Hippocampal formation (tissue), 2 donors: ENCODE data around the gene FBRSL1.

Experiments
- DNase-seq, 2 donors: peaks; one replicate each; lab custom pipeline; 2025; lab: John Stamatoyannopoulos, UW

Gene FBRSL1

GRCh38 chr12:132483612-132484011 is 6.3 kb upstream of the FBRSL1 start:
- DNase-seq, result no peak

- no peak for DNase-seq
These were observed 5.6 kb upstream of the FBRSL1 start for GRCh38 chr12:132484183-132484890.

DNA sequence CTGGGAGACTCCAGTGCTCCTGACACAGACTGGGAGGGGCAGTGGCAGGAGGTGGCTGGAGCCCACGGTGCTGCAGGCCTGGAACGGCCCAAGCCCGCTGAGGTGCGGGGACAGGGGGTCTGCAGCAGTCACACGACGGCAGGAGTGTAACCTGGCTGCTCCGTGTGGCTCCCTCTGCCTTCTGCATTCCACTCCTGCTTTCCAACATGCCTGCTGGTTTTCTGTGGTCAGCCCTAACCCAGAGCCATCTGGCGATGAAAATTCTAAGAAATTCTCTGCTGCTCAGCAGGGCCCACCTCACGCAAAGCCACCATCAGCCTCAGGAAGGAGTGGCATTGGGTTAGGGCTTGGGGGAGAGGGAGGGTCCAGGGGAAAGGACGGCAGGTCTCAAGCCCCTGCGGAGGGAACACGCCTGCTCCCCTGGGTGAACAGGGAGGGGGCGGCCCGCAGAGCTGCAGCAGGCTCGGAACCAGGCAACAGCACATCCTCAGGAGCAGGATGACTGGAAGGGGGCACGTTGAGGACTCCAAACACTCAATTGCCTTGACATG is 5.0 kb upstream of the FBRSL1 start:
- DNase-seq, result no peak

- DNase-seq, result no peak
These were observed 4.3 kb upstream of the FBRSL1 start for GRCh38 chr12:132485619-132486018.

- DNase-seq, result no peak
These were observed 3.8 kb upstream of the FBRSL1 start for GRCh38 chr12:132486168-132486567.

DNA sequence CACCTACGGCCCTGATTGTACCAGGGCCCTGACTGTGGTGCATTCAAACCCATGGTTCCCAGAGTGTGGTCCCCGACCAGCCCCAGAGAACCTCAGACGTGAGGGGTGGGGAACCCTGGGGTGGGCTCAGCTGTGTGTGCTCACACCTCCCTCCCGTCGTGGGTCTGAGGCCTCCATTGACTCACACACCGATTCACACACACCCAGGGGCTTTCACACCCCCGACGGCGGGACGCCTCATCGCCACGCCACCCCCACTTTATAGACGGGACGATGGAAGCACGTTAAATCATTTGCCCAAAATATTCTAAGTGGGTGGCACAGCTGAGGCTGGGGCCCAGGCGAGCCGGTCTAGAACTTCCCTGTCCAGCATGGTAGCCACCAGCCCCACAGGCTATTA is 3.4 kb upstream of the FBRSL1 start:
- DNase-seq, result no peak

GRCh38 chr12:132487311-132487741 is 2.6 kb upstream of the FBRSL1 start:
- no peak for DNase-seq

GRCh38 chr12:132488127-132489077 is 1.5 kb upstream of the FBRSL1 start:
- DNase-seq, result no peak

DNA sequence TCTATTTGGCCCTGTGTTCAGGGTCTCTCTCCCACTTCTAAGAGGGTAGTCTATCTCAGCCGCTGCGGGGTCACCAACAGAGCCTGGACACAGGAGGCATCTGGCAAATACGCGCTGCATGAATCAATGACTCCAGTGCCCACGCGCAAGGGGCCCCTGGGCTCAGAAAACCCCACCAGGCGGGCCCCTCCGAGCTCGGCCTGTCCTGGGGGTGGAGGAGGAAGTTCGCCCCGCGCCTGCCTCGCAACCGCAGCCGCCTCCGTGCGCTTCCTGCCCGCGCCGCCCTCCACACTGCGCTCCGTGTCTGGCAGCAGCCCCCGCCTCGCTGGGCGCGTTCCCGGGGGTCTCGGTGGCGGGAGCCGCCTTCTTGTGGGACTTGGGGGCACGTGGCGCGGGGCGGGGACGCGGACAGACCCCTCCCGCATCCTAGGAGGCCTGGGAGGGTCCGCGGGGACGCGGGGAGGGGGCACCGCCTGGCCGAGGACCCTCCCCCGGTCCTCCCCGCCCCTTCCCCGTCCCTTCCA is 811 bp upstream of the FBRSL1 start:
- DNase-seq, result no peak

GRCh38 chr12:132490422-132491137 is 629 bp downstream of the FBRSL1 start:
- DNase-seq, result no peak

GRCh38 chr12:132491138-132491663 is 1.2 kb downstream of the FBRSL1 start:
- DNase-seq, result no peak

GRCh38 chr12:132491761-132492378 is 1.9 kb downstream of the FBRSL1 start:
- no peak for DNase-seq

- DNase-seq, result no peak
These were observed 2.6 kb downstream of the FBRSL1 start for GRCh38 chr12:132492522-132492921.

GRCh38 chr12:132492951-132493350 is 3.0 kb downstream of the FBRSL1 start:
- DNase-seq, result no peak

- DNase-seq, result no peak
These were observed 3.7 kb downstream of the FBRSL1 start for GRCh38 chr12:132493482-132494178.

DNA sequence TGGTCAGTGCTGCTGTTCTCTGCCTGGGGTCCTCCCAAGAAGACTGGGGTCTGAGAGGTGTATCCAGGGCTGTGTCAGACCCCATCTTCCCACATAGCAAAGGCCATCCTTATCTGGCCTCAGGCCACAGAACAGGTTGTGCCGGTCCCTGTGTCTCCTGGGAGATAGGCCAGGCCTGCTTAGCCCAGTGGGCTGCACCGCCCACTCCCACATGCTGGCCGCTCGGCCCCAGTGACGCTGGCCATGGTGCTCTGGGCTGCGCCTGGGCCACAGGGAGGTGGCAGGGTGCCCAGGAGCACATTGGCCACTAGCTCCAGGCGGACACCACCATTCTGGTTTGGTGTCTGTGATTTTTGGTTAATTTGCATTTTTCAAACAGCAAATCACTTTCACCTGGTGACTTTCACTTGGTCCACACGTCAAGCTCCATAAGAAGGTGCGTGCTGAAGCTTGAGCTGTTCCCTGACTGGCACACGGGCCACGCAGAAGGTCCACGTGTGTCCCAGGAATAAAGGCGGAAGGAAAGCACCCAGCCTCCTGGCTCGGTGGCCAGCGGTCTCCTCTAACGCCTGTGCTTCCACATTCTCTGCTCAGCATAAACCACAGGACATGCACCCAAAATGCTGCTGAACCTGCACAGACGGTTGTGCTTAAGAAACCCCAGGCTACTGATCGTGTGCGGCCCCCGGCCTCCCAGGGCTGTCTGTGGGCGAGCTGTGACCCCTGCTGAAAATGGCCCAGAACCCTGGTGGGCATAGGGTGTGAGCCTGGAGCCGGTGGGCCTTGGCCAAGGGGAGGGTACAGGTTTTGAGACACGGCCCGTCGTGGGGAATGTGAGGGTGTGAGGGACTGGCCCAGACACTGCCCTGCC is 4.6 kb downstream of the FBRSL1 start:
- DNase-seq, result no peak

DNA sequence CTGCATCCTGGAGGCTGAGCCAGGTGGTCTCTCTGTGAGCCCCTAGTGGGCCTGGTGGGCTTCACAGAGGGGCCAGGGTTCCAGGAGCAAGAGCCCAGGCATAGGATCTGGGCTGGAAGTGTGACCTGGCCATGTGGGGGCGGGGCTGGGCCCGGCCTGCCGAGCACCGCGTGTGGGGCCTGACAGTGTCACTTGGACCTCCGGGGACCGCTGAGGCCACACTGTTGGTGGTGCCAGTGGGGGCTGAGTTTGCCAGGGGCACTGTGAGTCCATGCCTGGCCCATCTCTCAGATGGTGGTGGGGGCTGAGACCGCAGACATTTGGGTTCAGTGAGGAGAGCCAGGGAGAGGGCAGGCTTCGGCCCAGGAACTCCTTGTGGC is 5.2 kb downstream of the FBRSL1 start:
- DNase-seq, result no peak

GRCh38 chr12:132495629-132496357 is 5.8 kb downstream of the FBRSL1 start:
- DNase-seq, result no peak

GRCh38 chr12:132496358-132496669 is 6.4 kb downstream of the FBRSL1 start:
- no peak for DNase-seq
